HL-60 (cell line): Measurements from ENCODE around the gene IP6K1.
A peak's percentile ranks its signal among the peaks of the same experiment; 100 is the strongest.

Source experiments
- DNase-seq, 2 experiments: peaks; one replicate each; pipeline ENCODE4 v3.0.0-alpha.2; 2010 to 2020; ENCODE audit warnings: low read depth in 1 of 2, low spot score in 1 of 2
- H3K27ac ChIP-seq: fragments of 250-450 bp; sonication (Bioruptor Pico); replicated peaks from 2 replicates; pipeline ENCODE4 v1.5.1; 2020; ENCODE audit warnings: mild to moderate bottlenecking, moderate library complexity
- H3K27me3 ChIP-seq: fragments of 250-450 bp; sonication (Bioruptor Pico); 2 replicates; pipeline ENCODE4 v1.5.1; 2021; ENCODE audit warnings: mild to moderate bottlenecking, moderate library complexity; ENCODE audit not compliant: insufficient read depth, poor library complexity, severe bottlenecking
- H3K4me3 ChIP-seq: replicated peaks from 2 replicates; pipeline ENCODE4 v1.5.1; 2011; ENCODE audit warnings: mild to moderate bottlenecking, control low read depth, low read length; ENCODE audit not compliant: insufficient read depth
- CTCF ChIP-seq: IDR thresholded peaks from one replicate; pipeline ENCODE4 v1.5.1; 2011; ENCODE audit warnings: low read length, control low read depth, inconsistent platforms; ENCODE audit not compliant: insufficient read depth
- GABPA ChIP-seq: IDR thresholded peaks from 2 replicates; pipeline ENCODE4 v1.6.1; 2012; ENCODE audit warnings: low read depth
- POLR2AphosphoS5 ChIP-seq: IDR thresholded peaks from 2 replicates; pipeline ENCODE4 v1.6.1; 2012; ENCODE audit warnings: low read depth
- SPI1 ChIP-seq: IDR thresholded peaks from 2 replicates; pipeline ENCODE4 v1.6.1; 2012; ENCODE audit warnings: low read depth, mild to moderate bottlenecking, borderline replicate concordance
- TF ChIP-seq, protein P1 (sequence below): IDR thresholded peaks from 2 replicates; pipeline ENCODE4 v1.6.1; 2012; ENCODE audit warnings: low read depth; ENCODE audit not compliant: insufficient replicate concordance

The IP6K1 gene

GRCh38 chr3:49715611-49716121 lies 70.7 kb downstream of the IP6K1 start:
- H3K27me3 ChIP-seq: no peaks in the 10 kb centered on the region
- DNase-seq: no peak
- H3K27ac ChIP-seq: no peak overlapping the region
- no peak overlapping the region for H3K4me3 ChIP-seq
- no peak for TF ChIP-seq SPI1
- no peak; the same call in 1 of the 2 replicates for TF ChIP-seq POLR2AphosphoS5
- TF ChIP-seq, protein P1, sequence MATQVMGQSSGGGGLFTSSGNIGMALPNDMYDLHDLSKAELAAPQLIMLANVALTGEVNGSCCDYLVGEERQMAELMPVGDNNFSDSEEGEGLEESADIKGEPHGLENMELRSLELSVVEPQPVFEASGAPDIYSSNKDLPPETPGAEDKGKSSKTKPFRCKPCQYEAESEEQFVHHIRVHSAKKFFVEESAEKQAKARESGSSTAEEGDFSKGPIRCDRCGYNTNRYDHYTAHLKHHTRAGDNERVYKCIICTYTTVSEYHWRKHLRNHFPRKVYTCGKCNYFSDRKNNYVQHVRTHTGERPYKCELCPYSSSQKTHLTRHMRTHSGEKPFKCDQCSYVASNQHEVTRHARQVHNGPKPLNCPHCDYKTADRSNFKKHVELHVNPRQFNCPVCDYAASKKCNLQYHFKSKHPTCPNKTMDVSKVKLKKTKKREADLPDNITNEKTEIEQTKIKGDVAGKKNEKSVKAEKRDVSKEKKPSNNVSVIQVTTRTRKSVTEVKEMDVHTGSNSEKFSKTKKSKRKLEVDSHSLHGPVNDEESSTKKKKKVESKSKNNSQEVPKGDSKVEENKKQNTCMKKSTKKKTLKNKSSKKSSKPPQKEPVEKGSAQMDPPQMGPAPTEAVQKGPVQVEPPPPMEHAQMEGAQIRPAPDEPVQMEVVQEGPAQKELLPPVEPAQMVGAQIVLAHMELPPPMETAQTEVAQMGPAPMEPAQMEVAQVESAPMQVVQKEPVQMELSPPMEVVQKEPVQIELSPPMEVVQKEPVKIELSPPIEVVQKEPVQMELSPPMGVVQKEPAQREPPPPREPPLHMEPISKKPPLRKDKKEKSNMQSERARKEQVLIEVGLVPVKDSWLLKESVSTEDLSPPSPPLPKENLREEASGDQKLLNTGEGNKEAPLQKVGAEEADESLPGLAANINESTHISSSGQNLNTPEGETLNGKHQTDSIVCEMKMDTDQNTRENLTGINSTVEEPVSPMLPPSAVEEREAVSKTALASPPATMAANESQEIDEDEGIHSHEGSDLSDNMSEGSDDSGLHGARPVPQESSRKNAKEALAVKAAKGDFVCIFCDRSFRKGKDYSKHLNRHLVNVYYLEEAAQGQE: no peak
- no peak for TF ChIP-seq GABPA
- TF ChIP-seq CTCF: no peak

DNA sequence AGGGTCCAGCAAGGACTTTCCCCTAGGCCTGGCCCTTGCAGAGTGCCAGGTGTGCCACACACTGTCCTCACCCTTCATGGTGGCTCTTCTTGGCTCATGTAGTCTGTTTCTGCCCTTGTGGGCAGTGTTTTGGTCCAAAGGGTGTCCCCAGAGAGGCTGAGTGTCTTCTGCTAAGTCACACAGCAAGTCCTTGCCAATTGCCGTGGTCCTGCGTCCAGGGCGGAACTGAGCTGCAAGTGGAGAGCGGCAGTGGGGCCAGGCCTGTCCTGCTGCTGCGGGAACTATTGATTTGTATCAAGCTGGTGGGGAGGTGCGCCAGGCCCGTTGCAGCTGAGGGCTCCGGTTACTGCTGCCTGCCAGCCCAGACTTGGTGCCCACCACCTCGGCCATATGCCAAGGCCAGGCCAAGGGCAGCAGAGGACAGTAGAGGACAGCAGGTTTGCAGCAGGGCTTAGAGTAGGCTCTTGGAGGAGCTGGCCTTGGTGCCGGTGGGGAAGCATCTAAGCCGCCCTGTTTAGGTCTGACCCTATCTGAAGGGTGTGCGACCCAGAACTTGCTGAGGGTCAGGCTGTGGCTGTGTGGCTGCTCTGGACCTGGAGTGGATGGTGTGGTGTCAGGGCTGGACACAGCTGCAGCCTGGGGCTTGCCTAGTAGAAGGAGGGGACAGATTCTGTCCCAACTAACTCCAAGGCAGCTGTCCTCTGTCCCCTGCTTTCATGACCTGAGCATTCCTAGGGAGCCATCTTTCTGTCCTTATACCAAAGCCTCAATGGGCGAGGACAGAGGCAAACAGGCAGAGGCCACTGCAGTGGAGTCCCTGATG lies 71.4 kb downstream of the IP6K1 start:
- TF ChIP-seq, protein P1: peak; percentile 15
- no peak for TF ChIP-seq CTCF
- H3K27ac ChIP-seq: no peak overlapping the region
- no peak overlapping the region for H3K4me3 ChIP-seq
- DNase-seq: no peak
- H3K27me3 ChIP-seq: no peaks in the 10 kb centered on the region

DNA sequence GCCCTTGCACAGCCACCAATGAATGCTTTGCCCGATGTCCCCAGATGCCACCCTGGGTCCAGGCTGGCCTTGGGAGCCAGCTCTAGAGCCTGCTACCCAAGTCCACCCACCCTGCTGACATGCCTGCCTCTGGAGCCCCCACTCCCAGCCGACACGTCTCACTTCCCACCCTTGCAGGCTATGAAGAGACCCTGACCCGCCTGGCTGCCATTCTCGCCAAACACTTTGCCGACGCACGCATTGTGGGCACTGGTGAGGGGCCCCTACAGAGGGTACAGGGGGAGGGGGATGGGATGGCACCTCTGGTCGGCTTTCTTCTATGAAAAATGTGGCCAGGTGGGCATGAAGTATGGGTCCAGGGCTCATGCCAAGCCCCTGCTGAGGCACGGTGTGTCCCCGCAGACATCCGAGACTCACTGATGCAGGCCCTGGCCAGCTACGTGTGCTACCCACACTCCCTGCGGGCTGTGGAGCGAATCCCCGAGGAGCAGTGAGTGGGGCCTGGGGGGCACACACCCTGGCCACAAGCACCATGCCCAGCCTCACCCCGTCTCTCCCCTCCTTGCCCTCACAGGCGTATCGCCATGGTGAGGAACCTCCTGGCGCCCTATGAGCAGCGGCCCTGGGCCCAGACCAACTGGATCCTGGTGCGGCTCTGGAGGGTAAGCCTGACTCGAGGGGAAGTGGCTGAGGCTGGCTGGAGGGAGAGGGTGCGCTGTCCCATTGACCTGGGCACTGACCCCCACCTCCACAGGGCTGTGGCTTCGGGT lies 72.8 kb downstream of the IP6K1 start:
- TF ChIP-seq CTCF (no peak), GABPA (no peak), POLR2AphosphoS5 (no peak), SPI1 (no peak)
- TF ChIP-seq, protein P1: no peak
- Histone ChIP-seq H3K4me3 (no peak overlapping the region), H3K27ac (no peak overlapping the region), H3K27me3 (no peaks in the 10 kb centered on the region)
- no peak for DNase-seq
